Right atrium auricular region (tissue), 2 donors: ENCODE measurements around the gene CNNM4. TPM values are rescaled to one million over a fixed set of nuclear protein-coding genes. Genes with fewer than 3 reads are reported as not detected.

Source experiments
- DNase-seq: peaks from one replicate; pipeline ENCODE4 v3.0.0-alpha.2; 2019; ENCODE audit warnings: low spot score
- H3K27ac ChIP-seq, 2 donors: fragments of 200-600 bp; sonication (generic); 1 replicate in 1 of 2; 2 replicates in 1 of 2; pipeline ENCODE4 v1.5.1; 2016 to 2019
- H3K27me3 ChIP-seq, 2 donors: fragments of 200-600 bp; sonication (generic); one replicate each; pipeline versions ENCODE4 v1.5.1 to v1.6.0; 2017 to 2019
- H3K36me3 ChIP-seq: fragments of 200-600 bp; sonication (generic); one replicate; pipeline ENCODE4 v1.5.1; 2016
- H3K4me1 ChIP-seq, 2 donors: fragments of 200-600 bp; sonication (generic); one replicate each; pipeline versions ENCODE4 v1.5.1 to v1.6.0; 2017 to 2019
- H3K4me3 ChIP-seq, 2 donors: fragments of 200-600 bp; sonication (generic); 1 replicate in 1 of 2; 2 replicates in 1 of 2; pipeline ENCODE4 v1.5.1; 2017 to 2019; ENCODE audit warnings: mild to moderate bottlenecking in 1 of 2, moderate library complexity in 1 of 2
- H3K9me3 ChIP-seq, 2 donors: fragments of 200-600 bp; sonication (generic); one replicate each; pipeline ENCODE4 v1.5.1; 2019
- total RNA-seq, 2 donors: library from RNA; depleted of rRNA; stranded (reverse); fragments of >200 nt; gene quantifications; one replicate each; pipeline ENCODE4 v1.1.0, GENCODE V29; 2016
- TF ChIP-seq, protein P1 (sequence below), 2 donors: fragments of 200-600 bp; sonication (generic); IDR thresholded peaks; one replicate each; pipeline ENCODE4 v1.5.1; 2019; ENCODE audit warnings: antibody characterized with exemption in 2 of 2

CNNM4 gene
- total RNA-seq, 2 donors from 2014 or later = 22.1 to 22.2 TPM

DNA sequence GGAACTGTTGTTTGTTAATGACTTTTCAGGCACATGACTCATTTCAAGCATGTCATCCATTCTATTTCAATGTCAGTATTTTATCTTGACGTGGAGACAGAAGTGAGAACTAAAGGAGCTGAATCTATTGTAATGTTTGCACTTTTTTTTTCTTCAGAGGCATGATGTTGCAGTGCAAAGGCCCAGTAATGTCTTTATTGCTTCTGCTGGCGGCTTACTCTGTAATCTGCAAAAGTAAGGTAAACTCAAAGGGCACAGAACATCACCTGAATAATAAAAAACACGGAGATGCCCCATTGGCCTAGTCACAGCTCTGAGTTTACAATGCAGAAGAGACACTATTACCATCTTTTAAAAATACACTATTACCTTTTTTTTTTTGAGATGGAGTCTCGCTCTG lies 53.0 kb downstream of the CNNM4 start:
- H3K4me1 ChIP-seq = peaks cover 0 to 53% of the 10 kb centered on the region in 2 donors
- no peak for DNase-seq

DNA sequence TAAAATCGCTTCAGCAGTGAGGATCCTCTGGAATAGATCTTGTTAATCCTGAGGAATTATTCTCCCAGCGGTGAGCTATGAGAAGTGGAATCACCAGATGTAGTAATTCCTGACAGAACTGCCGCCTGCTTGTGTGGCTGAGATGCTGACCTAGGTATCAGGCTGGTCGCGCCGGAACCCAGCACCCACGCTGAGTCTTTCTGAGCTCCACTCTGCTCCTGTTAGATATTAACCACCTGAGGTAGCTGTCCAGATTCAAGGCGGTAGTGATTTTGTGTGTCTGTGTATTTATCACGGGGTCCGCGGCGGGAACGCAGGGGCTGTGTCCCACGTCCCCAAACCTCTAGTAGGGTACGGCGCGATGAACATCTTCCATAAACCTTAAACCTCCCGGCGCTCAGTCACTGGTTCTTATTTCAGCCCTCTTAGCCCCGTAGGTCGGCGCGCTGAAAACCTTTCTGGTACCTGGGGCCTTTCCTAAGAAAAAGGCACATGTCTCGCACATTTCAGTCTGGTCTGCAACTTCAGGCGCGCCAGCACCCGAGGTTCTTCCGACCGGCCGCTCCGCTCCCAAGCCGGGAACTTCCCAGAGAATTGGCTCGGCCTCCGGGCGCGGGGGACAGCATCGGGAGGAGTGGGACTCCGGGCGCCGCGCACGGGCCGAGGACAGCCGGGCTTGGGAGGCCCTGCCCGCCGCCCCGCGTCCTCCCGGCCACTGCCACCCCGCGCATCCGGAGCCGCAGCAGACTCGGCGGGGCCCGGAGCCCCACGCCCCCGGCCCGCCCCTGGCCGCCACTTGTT lies 54.8 kb downstream of the CNNM4 start:
- DNase-seq = no peak
- no peaks in the 10 kb centered on the region for H3K27me3 ChIP-seq
- peak overlapping the region; percentile 72 to 80 for H3K4me3 ChIP-seq
- H3K4me1 ChIP-seq = peaks cover 0 to 62% of the 10 kb centered on the region in 2 donors
- no peaks in the 10 kb centered on the region for H3K9me3 ChIP-seq
- no peaks in the 10 kb centered on the region for H3K36me3 ChIP-seq
- TF ChIP-seq, protein P1, sequence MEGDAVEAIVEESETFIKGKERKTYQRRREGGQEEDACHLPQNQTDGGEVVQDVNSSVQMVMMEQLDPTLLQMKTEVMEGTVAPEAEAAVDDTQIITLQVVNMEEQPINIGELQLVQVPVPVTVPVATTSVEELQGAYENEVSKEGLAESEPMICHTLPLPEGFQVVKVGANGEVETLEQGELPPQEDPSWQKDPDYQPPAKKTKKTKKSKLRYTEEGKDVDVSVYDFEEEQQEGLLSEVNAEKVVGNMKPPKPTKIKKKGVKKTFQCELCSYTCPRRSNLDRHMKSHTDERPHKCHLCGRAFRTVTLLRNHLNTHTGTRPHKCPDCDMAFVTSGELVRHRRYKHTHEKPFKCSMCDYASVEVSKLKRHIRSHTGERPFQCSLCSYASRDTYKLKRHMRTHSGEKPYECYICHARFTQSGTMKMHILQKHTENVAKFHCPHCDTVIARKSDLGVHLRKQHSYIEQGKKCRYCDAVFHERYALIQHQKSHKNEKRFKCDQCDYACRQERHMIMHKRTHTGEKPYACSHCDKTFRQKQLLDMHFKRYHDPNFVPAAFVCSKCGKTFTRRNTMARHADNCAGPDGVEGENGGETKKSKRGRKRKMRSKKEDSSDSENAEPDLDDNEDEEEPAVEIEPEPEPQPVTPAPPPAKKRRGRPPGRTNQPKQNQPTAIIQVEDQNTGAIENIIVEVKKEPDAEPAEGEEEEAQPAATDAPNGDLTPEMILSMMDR (IDR thresholded peaks at IDR 0.05) = no peak
- peak overlapping the region; percentile 90 to 96 for H3K27ac ChIP-seq

More for the DNA sequence above, 53.0 kb downstream of the CNNM4 start:
- Histone ChIP-seq H3K27ac (no peak overlapping the region), H3K9me3 (no peaks in the 10 kb centered on the region), H3K36me3 (peaks cover 6% of the 10 kb centered on the region), H3K4me3 (no peak overlapping the region), H3K27me3 (no peaks in the 10 kb centered on the region)
- TF ChIP-seq, protein P1 (IDR thresholded peaks at IDR 0.05) = no peak

DNA sequence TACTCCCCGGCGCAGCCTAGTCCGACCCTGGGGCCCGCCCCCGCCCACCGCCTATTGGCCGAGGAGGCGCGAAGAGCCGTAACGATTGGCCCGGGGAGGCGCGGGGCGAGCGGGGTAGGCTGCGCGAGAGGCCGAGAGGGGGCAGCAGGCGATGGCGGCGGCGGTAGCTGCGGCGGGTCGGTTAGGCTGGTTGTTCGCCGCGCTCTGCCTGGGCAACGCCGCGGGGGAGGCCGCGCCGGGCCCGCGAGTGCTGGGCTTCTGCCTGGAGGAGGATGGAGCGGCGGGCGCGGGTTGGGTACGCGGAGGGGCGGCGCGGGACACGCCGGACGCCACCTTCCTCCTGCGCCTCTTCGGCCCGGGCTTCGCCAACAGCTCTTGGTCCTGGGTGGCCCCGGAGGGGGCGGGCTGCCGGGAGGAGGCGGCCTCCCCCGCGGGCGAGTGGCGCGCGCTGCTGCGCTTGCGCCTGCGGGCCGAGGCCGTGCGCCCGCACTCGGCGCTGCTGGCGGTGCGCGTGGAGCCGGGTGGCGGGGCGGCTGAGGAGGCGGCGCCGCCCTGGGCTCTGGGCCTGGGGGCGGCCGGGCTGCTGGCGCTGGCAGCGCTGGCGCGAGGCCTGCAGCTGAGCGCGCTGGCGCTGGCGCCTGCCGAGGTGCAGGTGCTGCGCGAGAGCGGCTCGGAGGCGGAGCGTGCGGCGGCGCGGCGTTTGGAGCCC lies 55.6 kb downstream of the CNNM4 start, which contains the start of gene CNNM3:
TSS of gene CNNM3 (plus strand) at position 142 of the 709 bp plus-strand sequence. CDS start at position 152, 10 bp downstream.
- Histone ChIP-seq H3K9me3 (no peaks in the 10 kb centered on the region), H3K4me3 (peak within 1 kb of the TSS; percentile 72 to 80), H3K36me3 (no peaks in the 10 kb centered on the region), H3K4me1 (peaks cover 0 to 62% of the 10 kb centered on the region in 2 donors), H3K27ac (peak within 1 kb of the TSS; percentile 90 to 96), H3K27me3 (no peaks in the 10 kb centered on the region)
- peak; percentile 96 for DNase-seq
- TF ChIP-seq, protein P1 (IDR thresholded peaks at IDR 0.05) = peak; percentile 56 to 76

DNA sequence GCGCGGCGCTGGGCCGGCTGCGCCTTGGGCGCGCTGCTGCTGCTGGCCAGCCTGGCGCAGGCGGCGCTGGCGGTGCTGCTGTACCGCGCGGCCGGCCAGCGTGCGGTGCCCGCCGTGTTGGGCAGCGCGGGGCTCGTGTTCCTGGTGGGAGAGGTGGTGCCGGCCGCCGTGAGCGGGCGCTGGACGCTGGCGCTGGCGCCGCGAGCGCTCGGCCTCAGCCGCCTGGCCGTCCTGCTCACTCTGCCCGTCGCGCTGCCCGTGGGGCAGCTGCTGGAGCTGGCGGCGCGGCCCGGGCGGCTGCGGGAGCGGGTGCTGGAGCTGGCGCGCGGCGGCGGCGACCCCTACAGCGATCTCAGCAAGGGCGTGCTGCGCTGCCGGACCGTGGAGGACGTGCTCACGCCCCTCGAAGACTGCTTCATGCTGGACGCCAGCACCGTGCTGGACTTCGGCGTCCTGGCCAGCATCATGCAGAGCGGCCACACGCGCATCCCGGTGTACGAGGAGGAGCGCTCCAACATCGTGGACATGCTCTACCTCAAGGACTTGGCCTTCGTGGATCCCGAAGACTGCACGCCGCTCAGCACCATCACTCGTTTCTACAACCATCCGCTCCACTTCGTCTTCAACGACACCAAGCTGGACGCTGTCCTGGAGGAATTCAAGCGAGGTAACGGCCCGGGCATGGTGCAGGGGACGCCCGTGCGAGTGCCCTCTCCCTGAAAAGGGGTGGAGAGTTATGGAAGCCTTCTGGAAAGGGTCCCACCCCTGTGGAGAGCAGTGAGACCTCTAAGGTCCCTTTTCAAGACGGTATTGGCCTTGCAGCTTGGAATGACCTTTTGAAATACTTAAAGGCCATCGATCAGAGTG lies 56.4 kb downstream of the CNNM4 start:
- Histone ChIP-seq H3K4me1 (peaks cover 0 to 58% of the 10 kb centered on the region in 2 donors), H3K36me3 (no peaks in the 10 kb centered on the region), H3K9me3 (no peaks in the 10 kb centered on the region), H3K27me3 (no peaks in the 10 kb centered on the region), H3K27ac (peak overlapping the region; percentile 70 to 90), H3K4me3 (peak overlapping the region; percentile 72 to 80)
- TF ChIP-seq, protein P1 (IDR thresholded peaks at IDR 0.05) = no peak
- no peak for DNase-seq

DNA sequence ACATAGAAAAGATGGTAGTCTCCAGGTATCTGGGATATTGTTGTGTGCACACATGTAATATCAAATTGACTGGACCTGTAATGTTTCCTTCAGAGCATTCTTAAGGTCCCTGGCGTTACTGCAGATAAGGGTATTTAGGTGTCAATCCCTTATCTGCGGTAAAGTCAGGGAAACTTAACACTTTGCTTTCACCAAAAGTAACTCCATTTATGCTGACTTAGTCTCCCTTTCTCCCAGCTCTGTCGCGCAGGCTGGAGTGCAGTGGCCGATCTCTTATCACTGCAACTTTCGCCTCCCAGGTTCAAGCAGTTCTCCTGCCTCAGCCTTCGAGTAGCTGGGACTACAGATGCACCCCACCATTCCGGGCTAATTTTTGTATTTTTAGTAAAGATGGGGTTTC lies 57.2 kb downstream of the CNNM4 start:
- Histone ChIP-seq H3K36me3 (no peaks in the 10 kb centered on the region), H3K27me3 (no peaks in the 10 kb centered on the region), H3K4me3 (peak overlapping the region in 1 of 2 donors; percentile 80), H3K9me3 (no peaks in the 10 kb centered on the region), H3K27ac (peak overlapping the region in 1 of 2 donors; percentile 70), H3K4me1 (peaks cover 0 to 60% of the 10 kb centered on the region in 2 donors)
- TF ChIP-seq, protein P1 (IDR thresholded peaks at IDR 0.05) = no peak
- DNase-seq = no peak
